ENCODE results near the gene GLT1D1. TPM values are rescaled to one million over a fixed set of nuclear protein-coding genes. Genes with fewer than 3 reads are reported as not detected.

The GLT1D1 gene
- total and polyA plus RNA-seq, 2 donors (not counting 1 experiment from before 2014, with no cell fraction given), result under 0.01 TPM; not detected in 1

DNA sequence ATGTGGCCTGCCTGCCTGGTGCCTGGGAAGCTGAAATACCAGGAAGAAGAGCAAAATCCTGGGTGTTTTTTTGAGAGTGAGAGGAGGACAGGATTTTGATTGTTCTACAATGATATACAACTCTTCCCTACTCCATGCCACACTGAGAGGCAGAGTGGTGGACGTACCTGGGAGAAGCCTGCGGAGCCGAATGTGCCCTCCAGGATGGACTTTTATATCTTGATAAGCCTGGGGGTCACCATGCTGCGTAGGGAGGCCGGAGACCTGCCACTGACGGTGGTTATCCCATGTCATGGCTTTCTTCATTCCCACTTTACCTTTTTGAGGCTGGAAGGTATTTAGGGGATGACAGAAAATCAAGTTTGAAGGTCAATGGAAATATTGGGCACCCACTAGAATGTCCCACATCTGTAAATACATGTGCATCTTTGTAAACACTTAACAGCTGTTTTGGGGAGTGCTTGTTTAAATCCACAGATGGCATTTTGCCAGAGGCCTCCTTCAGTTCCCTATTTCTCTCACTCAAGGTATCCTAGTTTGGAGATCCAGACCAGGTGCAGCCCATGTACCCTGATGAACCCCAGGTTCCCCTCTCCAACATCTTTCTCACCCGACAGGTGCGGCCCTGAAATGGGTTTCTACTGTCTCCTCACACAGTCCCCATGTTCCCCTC, 1.1 kb upstream of the GLT1D1 start:
- no peak overlapping the region for H3K4me2 ChIP-seq (ENCODE audit: extremely low read depth, insufficient read depth, low read length)
- no peaks in the 10 kb centered on the region for H4K20me1 ChIP-seq (ENCODE audit: control insufficient read depth, extremely low read depth, insufficient read depth, low read length)
- no peaks in the 10 kb centered on the region for H3K36me3 ChIP-seq (ENCODE audit: control insufficient read depth, insufficient read depth, low read length)
- no peaks in the 10 kb centered on the region for H3K4me1 ChIP-seq (ENCODE audit: control insufficient read depth, extremely low read depth, insufficient read depth, low read length)
- no peak overlapping the region for H2AFZ ChIP-seq (ENCODE audit: low read length)
- no peaks in the 10 kb centered on the region for H3K9me3 ChIP-seq (ENCODE audit: control insufficient read depth, insufficient read depth, low read depth, low read length)
- no peak overlapping the region for H3K27ac ChIP-seq (ENCODE audit: insufficient read depth, low read length)
- TF ChIP-seq, protein P1, sequence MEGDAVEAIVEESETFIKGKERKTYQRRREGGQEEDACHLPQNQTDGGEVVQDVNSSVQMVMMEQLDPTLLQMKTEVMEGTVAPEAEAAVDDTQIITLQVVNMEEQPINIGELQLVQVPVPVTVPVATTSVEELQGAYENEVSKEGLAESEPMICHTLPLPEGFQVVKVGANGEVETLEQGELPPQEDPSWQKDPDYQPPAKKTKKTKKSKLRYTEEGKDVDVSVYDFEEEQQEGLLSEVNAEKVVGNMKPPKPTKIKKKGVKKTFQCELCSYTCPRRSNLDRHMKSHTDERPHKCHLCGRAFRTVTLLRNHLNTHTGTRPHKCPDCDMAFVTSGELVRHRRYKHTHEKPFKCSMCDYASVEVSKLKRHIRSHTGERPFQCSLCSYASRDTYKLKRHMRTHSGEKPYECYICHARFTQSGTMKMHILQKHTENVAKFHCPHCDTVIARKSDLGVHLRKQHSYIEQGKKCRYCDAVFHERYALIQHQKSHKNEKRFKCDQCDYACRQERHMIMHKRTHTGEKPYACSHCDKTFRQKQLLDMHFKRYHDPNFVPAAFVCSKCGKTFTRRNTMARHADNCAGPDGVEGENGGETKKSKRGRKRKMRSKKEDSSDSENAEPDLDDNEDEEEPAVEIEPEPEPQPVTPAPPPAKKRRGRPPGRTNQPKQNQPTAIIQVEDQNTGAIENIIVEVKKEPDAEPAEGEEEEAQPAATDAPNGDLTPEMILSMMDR (conservative IDR thresholded peaks at IDR 0.05 in 1 of 2, IDR thresholded peaks at IDR 0.05 in 1 of 2; ENCODE audit: low read depth in 1 of 2, low read length in 2 of 2), result no peak
- no peak for TF ChIP-seq EZH2 (IDR thresholded peaks at IDR 0.05; ENCODE audit: low read length, missing control alignments)
- H3K4me3 ChIP-seq (replicated peaks in 1 of 4; ENCODE audit: control extremely low read depth in 1 of 4, insufficient read depth in 1 of 4, low read depth in 3 of 4, low read length in 4 of 4), result no peak overlapping the region
- H3K79me2 ChIP-seq (ENCODE audit: control insufficient read depth, insufficient read depth, low read length), result no peaks in the 10 kb centered on the region
- H3K9ac ChIP-seq (ENCODE audit: insufficient read depth, low read length), result no peak overlapping the region
- H3K27me3 ChIP-seq (ENCODE audit: control insufficient read depth, insufficient read depth, low read length), result no peaks in the 10 kb centered on the region
- DNase-seq (ENCODE audit: low read depth in 2 of 2), result no peak

DNA sequence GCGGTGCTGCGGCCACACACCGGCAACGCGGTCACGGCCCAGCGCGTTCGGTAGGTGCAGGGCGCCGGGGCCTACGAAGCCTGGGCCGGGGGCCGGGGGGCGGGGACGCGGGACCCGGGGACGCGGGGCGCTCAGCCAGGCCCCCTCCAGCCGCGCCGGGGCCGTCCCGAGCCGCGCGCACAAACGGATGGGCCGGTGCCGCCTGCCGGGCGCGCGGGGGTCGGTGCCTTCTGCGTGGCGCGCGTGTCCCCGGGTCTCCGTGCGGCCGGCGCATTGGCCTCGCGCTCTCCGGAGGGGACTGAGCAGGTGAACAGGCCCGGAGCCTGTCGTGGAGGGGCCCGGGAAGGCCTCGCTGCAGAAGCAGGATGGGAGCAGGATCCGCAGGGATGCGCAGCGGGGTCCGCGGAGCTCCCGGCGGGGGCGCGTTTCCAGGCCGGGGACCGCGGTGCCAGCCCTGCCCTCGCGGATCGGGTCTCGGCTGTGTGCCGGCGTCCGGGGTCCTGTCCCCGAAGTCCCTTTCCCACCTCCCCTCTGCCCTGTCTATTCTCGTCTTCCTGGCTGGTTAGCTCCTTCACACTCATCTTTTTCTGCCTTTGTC, 421 bp downstream of the GLT1D1 start:
- no peak overlapping the region for H3K4me2 ChIP-seq (ENCODE audit: extremely low read depth, insufficient read depth, low read length)
- no peak for TF ChIP-seq EZH2 (IDR thresholded peaks at IDR 0.05; ENCODE audit: low read length, missing control alignments)
- TF ChIP-seq, protein P1 (conservative IDR thresholded peaks at IDR 0.05 in 1 of 2, IDR thresholded peaks at IDR 0.05 in 1 of 2; ENCODE audit: low read depth in 1 of 2, low read length in 2 of 2), result no peak

DNA sequence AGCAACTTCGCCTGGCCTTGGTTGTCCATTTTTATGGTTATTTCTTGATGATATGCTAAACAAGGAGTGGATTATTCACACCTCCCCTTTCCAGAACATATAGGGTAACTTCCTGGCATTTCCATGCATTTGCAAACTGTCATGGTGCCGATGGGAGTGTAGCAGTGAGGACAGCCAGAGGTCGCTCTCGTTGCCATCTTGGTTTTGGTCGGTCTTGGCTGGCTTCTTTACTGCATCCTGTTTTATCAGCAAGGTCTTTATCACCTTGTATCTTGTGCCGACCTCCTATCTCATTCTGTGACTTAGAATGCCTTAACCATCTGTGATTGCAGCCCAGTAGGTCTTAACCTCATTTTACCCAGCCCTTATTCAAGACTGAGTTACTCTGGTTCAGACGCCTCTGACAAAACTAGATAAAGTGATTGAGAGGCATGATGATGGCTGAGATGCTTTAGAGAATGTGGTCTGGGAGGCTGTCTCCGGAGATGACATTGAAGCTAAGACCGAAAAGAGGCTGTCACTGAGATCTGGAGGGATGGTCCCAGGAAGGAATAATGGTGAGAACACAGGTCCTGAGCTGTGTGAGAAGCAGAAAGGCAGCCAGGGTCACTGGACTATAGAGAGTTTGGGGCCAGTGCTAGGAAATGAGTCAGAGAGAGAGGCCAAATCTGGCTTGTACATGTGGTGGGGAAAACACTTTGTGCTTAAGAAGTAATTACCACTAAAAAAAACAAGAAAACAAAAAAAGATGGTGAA, 2.9 kb downstream of the GLT1D1 start:
- H3K9me3 ChIP-seq (ENCODE audit: control insufficient read depth, insufficient read depth, low read depth, low read length), result no peaks in the 10 kb centered on the region
- H2AFZ ChIP-seq (ENCODE audit: low read length), result no peak overlapping the region
- no peak for TF ChIP-seq EZH2 (IDR thresholded peaks at IDR 0.05; ENCODE audit: low read length, missing control alignments)
- TF ChIP-seq, protein P1 (conservative IDR thresholded peaks at IDR 0.05 in 1 of 2, IDR thresholded peaks at IDR 0.05 in 1 of 2; ENCODE audit: low read depth in 1 of 2, low read length in 2 of 2), result no peak
- no peak overlapping the region for H3K4me3 ChIP-seq (replicated peaks in 1 of 4; ENCODE audit: control extremely low read depth in 1 of 4, insufficient read depth in 1 of 4, low read depth in 3 of 4, low read length in 4 of 4)
- H3K27me3 ChIP-seq (ENCODE audit: control insufficient read depth, insufficient read depth, low read length), result no peaks in the 10 kb centered on the region
- DNase-seq (ENCODE audit: low read depth in 2 of 2), result no peak
- H3K27ac ChIP-seq (ENCODE audit: insufficient read depth, low read length), result no peak overlapping the region
- H4K20me1 ChIP-seq (ENCODE audit: control insufficient read depth, extremely low read depth, insufficient read depth, low read length), result no peaks in the 10 kb centered on the region
- H3K36me3 ChIP-seq (ENCODE audit: control insufficient read depth, insufficient read depth, low read length), result no peaks in the 10 kb centered on the region
- H3K4me2 ChIP-seq (ENCODE audit: extremely low read depth, insufficient read depth, low read length), result no peak overlapping the region
- no peak overlapping the region for H3K9ac ChIP-seq (ENCODE audit: insufficient read depth, low read length)
- no peaks in the 10 kb centered on the region for H3K4me1 ChIP-seq (ENCODE audit: control insufficient read depth, extremely low read depth, insufficient read depth, low read length)
- H3K79me2 ChIP-seq (ENCODE audit: control insufficient read depth, insufficient read depth, low read length), result no peaks in the 10 kb centered on the region

More for the DNA sequence above, 421 bp downstream of the GLT1D1 start:
- Histone ChIP-seq H3K27me3 (ENCODE audit: control insufficient read depth, insufficient read depth, low read length) (no peaks in the 10 kb centered on the region), H3K9ac (ENCODE audit: insufficient read depth, low read length) (no peak overlapping the region), H2AFZ (ENCODE audit: low read length) (no peak overlapping the region), H3K4me3 (replicated peaks in 1 of 4; ENCODE audit: control extremely low read depth in 1 of 4, insufficient read depth in 1 of 4, low read depth in 3 of 4, low read length in 4 of 4) (no peak overlapping the region), H3K79me2 (ENCODE audit: control insufficient read depth, insufficient read depth, low read length) (no peaks in the 10 kb centered on the region), H3K27ac (ENCODE audit: insufficient read depth, low read length) (no peak overlapping the region), H3K4me1 (ENCODE audit: control insufficient read depth, extremely low read depth, insufficient read depth, low read length) (no peaks in the 10 kb centered on the region), H3K9me3 (ENCODE audit: control insufficient read depth, insufficient read depth, low read depth, low read length) (no peaks in the 10 kb centered on the region), H4K20me1 (ENCODE audit: control insufficient read depth, extremely low read depth, insufficient read depth, low read length) (no peaks in the 10 kb centered on the region), H3K36me3 (ENCODE audit: control insufficient read depth, insufficient read depth, low read length) (no peaks in the 10 kb centered on the region)
- DNase-seq (ENCODE audit: low read depth in 2 of 2), result no peak

Measured in fibroblast of lung (primary cell).